ENCODE data around the gene PLVAP.
A peak's percentile ranks its signal among the peaks of the same experiment; 100 is the strongest.
"Not testable (repeated sequence)": the region's sequence is repeated elsewhere in the genome, so short reads cannot be mapped to it uniquely, and the experiment has no call there.

The PLVAP gene

DNA sequence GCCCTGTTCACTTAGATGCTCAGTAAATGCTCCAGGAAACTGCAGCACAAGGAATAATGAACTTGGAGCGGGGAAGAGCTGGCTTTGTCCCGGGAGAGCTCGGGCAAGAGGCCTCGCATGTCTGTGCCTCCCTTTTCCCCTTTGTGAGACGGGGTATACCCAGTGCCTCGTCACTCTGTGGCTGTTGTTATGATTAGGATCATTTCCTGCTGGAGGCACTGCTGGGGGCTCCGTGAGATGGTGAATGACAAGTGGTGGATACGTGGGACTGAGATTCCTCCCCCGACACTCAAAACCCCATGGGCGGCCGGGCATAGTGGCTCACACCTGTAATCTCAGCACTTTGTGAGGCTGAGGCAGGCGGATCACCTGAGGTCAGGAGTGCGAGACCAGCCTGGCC, 1.1 kb upstream of the PLVAP start:
- H3K4me3 Mint-ChIP-seq: no peak overlapping the region
- H3K36me3 Mint-ChIP-seq (ENCODE audit: low read depth): no peaks in the 10 kb centered on the region
- H3K27ac Mint-ChIP-seq: peak overlapping the region in 2 of 3 experiments; percentile 49 to 70
- TF ChIP-seq, protein P1, sequence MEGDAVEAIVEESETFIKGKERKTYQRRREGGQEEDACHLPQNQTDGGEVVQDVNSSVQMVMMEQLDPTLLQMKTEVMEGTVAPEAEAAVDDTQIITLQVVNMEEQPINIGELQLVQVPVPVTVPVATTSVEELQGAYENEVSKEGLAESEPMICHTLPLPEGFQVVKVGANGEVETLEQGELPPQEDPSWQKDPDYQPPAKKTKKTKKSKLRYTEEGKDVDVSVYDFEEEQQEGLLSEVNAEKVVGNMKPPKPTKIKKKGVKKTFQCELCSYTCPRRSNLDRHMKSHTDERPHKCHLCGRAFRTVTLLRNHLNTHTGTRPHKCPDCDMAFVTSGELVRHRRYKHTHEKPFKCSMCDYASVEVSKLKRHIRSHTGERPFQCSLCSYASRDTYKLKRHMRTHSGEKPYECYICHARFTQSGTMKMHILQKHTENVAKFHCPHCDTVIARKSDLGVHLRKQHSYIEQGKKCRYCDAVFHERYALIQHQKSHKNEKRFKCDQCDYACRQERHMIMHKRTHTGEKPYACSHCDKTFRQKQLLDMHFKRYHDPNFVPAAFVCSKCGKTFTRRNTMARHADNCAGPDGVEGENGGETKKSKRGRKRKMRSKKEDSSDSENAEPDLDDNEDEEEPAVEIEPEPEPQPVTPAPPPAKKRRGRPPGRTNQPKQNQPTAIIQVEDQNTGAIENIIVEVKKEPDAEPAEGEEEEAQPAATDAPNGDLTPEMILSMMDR (IDR thresholded peaks at IDR 0.05; ENCODE audit: unreplicated experiment in 3 of 3): no peak
- peaks cover 7% of the 10 kb centered on the region for H3K9me3 Mint-ChIP-seq
- H3K27me3 Mint-ChIP-seq (ENCODE audit: low read depth): peaks cover 7% of the 10 kb centered on the region
- H3K4me1 Mint-ChIP-seq: peaks cover 14% of the 10 kb centered on the region

DNA sequence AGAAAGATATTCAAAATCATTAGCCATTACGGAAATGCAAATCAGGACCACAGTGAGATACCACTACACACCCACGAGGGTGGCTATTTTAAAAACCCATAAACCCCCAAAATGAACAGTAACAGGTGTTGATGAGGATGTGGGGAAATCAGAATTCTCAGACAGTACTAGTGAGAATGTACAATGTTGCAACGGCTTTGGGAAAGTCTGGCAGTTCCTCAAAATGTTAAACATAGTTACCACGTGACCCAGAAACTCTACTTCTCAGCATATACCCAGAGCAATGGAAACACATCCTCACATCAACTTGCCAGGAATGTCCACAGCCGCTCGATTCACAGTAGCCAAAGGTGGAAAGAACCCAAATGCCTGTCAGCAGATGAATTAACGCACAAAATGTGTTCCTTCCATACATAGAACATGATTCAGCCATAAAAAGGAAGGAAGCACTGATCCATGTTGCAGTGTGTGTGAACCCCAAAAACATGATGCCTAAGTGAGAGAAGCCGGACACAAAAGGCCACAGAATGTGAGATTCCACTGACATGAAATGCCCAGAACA, 7.0 kb downstream of the PLVAP start:
- Mint-ChIP-seq H3K9me3 (no peaks in the 10 kb centered on the region), H3K4me1 (no peaks in the 10 kb centered on the region), H3K27ac (peak overlapping the region in 2 of 3 experiments; percentile 43 to 63), H3K4me3 (no peak overlapping the region), H3K27me3 (ENCODE audit: low read depth) (peaks cover 8% of the 10 kb centered on the region), H3K36me3 (ENCODE audit: low read depth) (peaks cover 8% of the 10 kb centered on the region)
- TF ChIP-seq, protein P1 (IDR thresholded peaks at IDR 0.05; ENCODE audit: unreplicated experiment in 3 of 3): no peak

DNA sequence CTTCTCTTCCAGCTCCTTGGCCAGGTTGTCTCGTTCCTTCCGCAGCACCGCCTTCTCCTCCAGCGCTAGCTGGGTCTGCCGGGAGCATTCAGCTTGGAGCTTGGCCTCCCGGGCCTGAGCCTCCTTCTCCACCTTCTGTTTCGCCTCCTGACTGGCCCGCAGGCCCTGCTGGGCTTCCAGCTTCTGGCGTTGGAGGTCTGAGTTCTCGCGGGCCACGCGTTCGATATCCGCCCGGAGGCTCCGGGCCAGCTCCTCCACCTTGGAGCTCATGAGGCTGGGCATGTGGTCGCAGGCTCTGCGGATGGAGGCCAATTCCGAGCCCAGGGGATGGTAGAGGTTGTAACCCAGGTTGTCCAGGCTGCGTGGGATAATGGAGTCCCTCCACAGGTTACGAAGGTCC, 11.8 kb downstream of the PLVAP start:
- peaks cover 10% of the 10 kb centered on the region for H3K36me3 Mint-ChIP-seq (ENCODE audit: low read depth)
- no peaks in the 10 kb centered on the region for H3K9me3 Mint-ChIP-seq

DNA sequence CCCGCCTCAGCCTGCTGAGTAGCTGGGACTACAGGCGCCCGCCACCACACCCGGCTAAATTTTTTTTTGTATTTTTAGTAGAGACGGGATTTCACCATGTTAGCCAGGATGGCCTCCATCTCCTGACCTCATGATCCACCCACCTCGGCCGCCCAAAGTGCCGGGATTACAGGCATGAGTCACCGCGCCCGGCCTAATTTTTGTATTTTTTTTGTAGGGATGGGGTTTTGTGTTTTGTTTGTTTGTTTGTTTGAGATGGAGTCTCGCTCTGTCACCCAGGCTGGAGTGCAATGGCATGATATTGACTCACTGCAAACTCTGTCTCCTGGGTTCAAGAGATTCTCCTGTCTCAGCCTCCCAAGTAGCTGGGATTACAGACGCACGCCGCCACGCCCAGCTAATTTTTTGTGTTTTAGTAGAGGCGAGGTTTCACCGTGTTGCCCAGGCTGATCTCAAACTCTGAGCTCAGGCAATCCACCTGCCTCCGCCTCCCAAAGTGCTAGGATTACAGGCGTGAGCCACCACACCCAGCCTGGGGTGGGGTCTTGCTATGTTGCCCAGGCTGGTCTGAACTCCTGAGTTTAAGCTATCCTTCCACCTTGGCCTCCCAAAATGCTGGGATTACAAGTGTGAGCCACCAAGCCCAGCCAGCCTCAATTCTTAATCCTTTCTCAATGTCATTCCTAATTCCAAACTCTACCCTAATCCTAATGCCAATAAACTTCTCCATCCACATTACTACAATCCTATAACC, 13.1 kb downstream of the PLVAP start:
- not testable (repeated sequence) for H3K27me3 Mint-ChIP-seq (ENCODE audit: low read depth); H3K27ac Mint-ChIP-seq; H3K9me3 Mint-ChIP-seq; H3K4me3 Mint-ChIP-seq; H3K4me1 Mint-ChIP-seq
- H3K36me3 Mint-ChIP-seq (ENCODE audit: low read depth): peaks cover 11% of the 10 kb centered on the region

More for the DNA sequence above, 11.8 kb downstream of the PLVAP start:
- TF ChIP-seq, protein P1 (IDR thresholded peaks at IDR 0.05; ENCODE audit: unreplicated experiment in 3 of 3): no peak
- H3K27me3 Mint-ChIP-seq (ENCODE audit: low read depth): peaks cover 5% of the 10 kb centered on the region
- no peak overlapping the region for H3K4me3 Mint-ChIP-seq
- no peak overlapping the region for H3K27ac Mint-ChIP-seq
- H3K4me1 Mint-ChIP-seq: no peaks in the 10 kb centered on the region

DNA sequence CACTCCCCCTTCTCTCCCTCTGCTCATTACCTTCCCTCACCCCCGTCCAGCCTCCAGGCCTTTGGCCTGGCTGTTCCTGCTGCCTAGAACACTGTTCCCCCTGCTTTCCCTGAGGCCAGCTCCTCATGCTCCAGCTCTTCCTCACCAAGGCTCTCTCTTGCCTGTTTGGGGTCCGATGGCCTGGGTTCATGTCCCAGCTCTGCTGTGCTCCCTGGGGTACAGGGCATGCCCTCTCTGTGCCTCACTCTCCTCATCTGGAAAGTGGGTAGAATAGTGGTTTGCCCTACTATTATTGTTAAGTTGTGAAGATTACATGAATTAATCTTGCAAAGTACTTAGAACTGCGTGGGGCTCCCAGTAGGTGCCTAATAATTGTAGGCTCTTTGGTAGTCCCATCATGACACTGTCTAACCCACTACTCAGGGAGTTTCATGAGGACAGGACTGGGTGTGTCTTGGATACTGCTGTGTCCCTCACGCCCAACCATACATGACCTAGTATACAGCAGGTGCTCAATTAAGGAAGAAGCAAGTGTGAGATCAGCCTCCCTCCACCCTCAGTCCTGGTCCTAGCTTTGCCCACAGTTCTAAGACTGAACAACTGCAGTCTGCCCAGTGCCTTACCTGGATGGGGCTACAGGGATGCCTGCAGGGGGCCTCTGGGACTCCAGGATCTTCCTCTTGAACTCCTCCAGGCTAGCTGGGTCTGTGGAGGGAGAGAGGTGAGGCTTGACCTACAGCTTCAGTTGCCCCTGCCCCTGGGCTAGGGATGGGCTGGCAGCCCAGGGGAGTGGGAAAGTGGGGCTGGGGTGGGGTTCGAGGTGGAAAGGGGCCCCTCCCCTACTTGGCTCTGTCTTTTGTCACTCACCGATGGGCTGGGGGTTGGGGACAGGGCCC, 17.0 kb downstream of the PLVAP start:
- TF ChIP-seq, protein P1 (IDR thresholded peaks at IDR 0.05; ENCODE audit: unreplicated experiment in 3 of 3): no peak
- Mint-ChIP-seq H3K9me3 (no peaks in the 10 kb centered on the region), H3K4me1 (no peaks in the 10 kb centered on the region), H3K36me3 (ENCODE audit: low read depth) (peaks cover 7% of the 10 kb centered on the region), H3K27me3 (ENCODE audit: low read depth) (no peaks in the 10 kb centered on the region), H3K27ac (no peak overlapping the region), H3K4me3 (no peak overlapping the region)

DNA sequence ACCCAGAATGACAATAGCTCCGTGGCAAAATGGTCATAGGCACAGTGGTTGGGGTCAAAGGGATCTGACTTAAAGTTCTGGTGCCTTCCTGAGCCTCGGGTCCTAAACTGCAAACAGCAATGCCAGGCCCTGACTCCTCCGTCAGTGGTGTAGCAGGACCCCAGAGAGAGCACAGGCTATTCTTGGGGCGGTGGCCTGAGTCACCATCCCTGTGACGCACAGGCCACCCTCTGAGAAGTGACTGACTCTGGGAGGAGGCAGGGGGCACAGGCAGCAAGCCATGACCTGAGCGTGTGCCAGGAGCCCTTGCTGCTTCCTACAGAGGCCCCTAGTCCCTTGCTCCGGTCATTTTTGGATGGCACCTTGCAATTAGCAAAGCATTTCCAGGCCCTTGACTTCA, 18.7 kb downstream of the PLVAP start:
- no peaks in the 10 kb centered on the region for H3K4me1 Mint-ChIP-seq
- TF ChIP-seq, protein P1 (IDR thresholded peaks at IDR 0.05; ENCODE audit: unreplicated experiment in 3 of 3): no peak
- H3K27ac Mint-ChIP-seq: no peak overlapping the region
- no peak overlapping the region for H3K4me3 Mint-ChIP-seq
- peaks cover 3% of the 10 kb centered on the region for H3K36me3 Mint-ChIP-seq (ENCODE audit: low read depth)
- H3K9me3 Mint-ChIP-seq: no peaks in the 10 kb centered on the region
- H3K27me3 Mint-ChIP-seq (ENCODE audit: low read depth): no peaks in the 10 kb centered on the region

All from nephron (organoid).